Astrocyte (in vitro differentiated cells and primary cell): ENCODE results near the gene GALK2.

Experiments used
- EZH2 ChIP-seq: IDR thresholded peaks from 2 replicates; pipeline ENCODE4 v1.6.1; 2012; ENCODE audit warnings: mild to moderate bottlenecking, low read length, inconsistent platforms; ENCODE audit not compliant: insufficient read depth
- TF ChIP-seq, protein P1 (sequence below): IDR thresholded peaks from 2 replicates; pipeline ENCODE4 v1.5.1; 2011; ENCODE audit warnings: low read depth, mild to moderate bottlenecking, inconsistent platforms, low read length, moderate library complexity; ENCODE audit not compliant: insufficient read depth

GRCh38 chr15:49191892-49192291 lies 21.8 kb downstream of the GALK2 start:
- TF ChIP-seq, protein P1, sequence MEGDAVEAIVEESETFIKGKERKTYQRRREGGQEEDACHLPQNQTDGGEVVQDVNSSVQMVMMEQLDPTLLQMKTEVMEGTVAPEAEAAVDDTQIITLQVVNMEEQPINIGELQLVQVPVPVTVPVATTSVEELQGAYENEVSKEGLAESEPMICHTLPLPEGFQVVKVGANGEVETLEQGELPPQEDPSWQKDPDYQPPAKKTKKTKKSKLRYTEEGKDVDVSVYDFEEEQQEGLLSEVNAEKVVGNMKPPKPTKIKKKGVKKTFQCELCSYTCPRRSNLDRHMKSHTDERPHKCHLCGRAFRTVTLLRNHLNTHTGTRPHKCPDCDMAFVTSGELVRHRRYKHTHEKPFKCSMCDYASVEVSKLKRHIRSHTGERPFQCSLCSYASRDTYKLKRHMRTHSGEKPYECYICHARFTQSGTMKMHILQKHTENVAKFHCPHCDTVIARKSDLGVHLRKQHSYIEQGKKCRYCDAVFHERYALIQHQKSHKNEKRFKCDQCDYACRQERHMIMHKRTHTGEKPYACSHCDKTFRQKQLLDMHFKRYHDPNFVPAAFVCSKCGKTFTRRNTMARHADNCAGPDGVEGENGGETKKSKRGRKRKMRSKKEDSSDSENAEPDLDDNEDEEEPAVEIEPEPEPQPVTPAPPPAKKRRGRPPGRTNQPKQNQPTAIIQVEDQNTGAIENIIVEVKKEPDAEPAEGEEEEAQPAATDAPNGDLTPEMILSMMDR, result no peak
- TF ChIP-seq EZH2, result no peak
